ENCODE data around the gene SOX11.

The SOX11 gene

DNA sequence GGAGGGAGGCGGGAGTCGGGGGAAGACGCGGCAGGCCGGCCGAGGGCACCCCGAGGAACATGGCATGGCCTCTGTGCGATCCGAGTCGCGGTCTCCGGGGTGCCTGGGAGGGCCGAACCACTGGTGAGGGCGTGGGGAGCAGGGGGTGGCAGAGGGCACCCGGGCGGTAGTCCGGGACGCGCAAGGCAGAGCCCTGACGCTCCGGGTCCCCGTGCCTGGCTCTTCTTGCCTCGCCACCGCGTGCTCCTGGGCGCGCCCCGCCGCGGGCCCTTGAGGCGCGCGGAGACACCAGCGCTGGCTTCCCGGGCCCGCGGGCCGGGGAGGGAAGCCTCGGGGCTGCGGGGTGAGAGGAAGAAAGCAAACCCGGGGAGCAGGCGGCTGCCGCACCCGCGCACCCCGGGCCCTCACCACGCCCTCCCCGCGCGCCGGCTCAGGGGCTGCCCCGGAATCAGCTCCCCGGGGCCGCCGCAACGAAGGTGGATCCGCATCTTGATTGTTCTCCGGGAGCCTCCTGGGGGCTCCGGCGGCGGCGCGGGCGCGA, 4.3 kb downstream of the SOX11 start:
- Histone ChIP-seq H3K4me3 (ENCODE audit: insufficient read depth, low read length, poor library complexity, severe bottlenecking) (no peak overlapping the region), H2AFZ (ENCODE audit: low read depth, low read length, severe bottlenecking) (no peak overlapping the region), H3K79me2 (ENCODE audit: insufficient read depth, low read length) (no peaks in the 10 kb centered on the region), H3K36me3 (ENCODE audit: low read length) (no peaks in the 10 kb centered on the region), H3K27ac (ENCODE audit: low read depth, low read length) (no peak overlapping the region), H3K9me3 (ENCODE audit: insufficient read depth, low read length) (no peaks in the 10 kb centered on the region), H3K9me2 (replicated peaks; ENCODE audit: insufficient read depth, low read length) (no peaks in the 10 kb centered on the region), H3K4me2 (ENCODE audit: low read depth, low read length, poor library complexity, severe bottlenecking) (no peak overlapping the region), H3K9ac (ENCODE audit: low read length) (no peak overlapping the region), H3K27me3 (ENCODE audit: low read length) (no peaks in the 10 kb centered on the region), H3F3A (ENCODE audit: insufficient read depth) (no peaks in the 10 kb centered on the region), H4K20me1 (ENCODE audit: low read depth, low read length) (no peaks in the 10 kb centered on the region)
- TF ChIP-seq EZH2phosphoT487 (conservative IDR thresholded peaks at IDR 0.05; ENCODE audit: low read length): no peak
- TF ChIP-seq, protein P1, sequence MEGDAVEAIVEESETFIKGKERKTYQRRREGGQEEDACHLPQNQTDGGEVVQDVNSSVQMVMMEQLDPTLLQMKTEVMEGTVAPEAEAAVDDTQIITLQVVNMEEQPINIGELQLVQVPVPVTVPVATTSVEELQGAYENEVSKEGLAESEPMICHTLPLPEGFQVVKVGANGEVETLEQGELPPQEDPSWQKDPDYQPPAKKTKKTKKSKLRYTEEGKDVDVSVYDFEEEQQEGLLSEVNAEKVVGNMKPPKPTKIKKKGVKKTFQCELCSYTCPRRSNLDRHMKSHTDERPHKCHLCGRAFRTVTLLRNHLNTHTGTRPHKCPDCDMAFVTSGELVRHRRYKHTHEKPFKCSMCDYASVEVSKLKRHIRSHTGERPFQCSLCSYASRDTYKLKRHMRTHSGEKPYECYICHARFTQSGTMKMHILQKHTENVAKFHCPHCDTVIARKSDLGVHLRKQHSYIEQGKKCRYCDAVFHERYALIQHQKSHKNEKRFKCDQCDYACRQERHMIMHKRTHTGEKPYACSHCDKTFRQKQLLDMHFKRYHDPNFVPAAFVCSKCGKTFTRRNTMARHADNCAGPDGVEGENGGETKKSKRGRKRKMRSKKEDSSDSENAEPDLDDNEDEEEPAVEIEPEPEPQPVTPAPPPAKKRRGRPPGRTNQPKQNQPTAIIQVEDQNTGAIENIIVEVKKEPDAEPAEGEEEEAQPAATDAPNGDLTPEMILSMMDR (IDR thresholded peaks at IDR 0.05; ENCODE audit: insufficient read depth, low read length, poor library complexity, severe bottlenecking): no peak

DNA sequence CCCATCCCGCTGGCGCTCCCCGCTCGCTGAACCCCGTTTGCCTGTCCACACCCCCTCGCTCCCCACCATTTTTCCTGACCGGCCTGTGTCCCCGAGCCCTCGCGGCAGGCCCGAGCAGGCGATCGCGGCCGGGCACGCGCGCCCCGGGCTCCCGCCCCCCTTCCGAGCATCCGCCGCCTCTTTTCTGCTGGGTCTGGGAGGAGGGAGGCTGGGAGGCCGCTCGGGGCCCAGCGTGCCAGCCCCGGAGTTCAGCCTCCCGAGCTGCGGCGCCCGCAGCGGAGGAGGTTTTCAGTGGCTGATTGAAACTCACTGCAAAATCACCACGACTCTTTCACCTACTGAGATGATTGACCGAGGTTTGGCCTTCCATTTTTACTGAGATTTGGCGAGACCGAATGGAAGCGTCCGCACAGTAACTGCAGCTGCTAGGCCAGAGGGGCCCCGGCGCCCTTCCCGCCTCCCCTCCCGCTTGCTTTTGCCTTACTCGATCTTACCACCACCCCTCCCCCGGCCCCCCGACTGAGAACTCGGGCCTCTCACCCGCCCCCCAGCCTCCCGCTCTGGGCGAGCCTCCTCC, 4.8 kb downstream of the SOX11 start:
- Histone ChIP-seq H3K79me2 (ENCODE audit: insufficient read depth, low read length) (no peaks in the 10 kb centered on the region), H3K9me2 (replicated peaks; ENCODE audit: insufficient read depth, low read length) (no peaks in the 10 kb centered on the region), H3K4me2 (ENCODE audit: low read depth, low read length, poor library complexity, severe bottlenecking) (no peak overlapping the region), H3K27me3 (ENCODE audit: low read length) (no peaks in the 10 kb centered on the region), H3K36me3 (ENCODE audit: low read length) (no peaks in the 10 kb centered on the region), H3F3A (ENCODE audit: insufficient read depth) (no peaks in the 10 kb centered on the region), H3K4me3 (ENCODE audit: insufficient read depth, low read length, poor library complexity, severe bottlenecking) (no peak overlapping the region), H2AFZ (ENCODE audit: low read depth, low read length, severe bottlenecking) (no peak overlapping the region), H4K20me1 (ENCODE audit: low read depth, low read length) (no peaks in the 10 kb centered on the region), H3K27ac (ENCODE audit: low read depth, low read length) (no peak overlapping the region), H3K9ac (ENCODE audit: low read length) (no peak overlapping the region), H3K9me3 (ENCODE audit: insufficient read depth, low read length) (no peaks in the 10 kb centered on the region)
- no peak for TF ChIP-seq EZH2phosphoT487 (conservative IDR thresholded peaks at IDR 0.05; ENCODE audit: low read length)
- TF ChIP-seq, protein P1 (IDR thresholded peaks at IDR 0.05; ENCODE audit: insufficient read depth, low read length, poor library complexity, severe bottlenecking): no peak

DNA sequence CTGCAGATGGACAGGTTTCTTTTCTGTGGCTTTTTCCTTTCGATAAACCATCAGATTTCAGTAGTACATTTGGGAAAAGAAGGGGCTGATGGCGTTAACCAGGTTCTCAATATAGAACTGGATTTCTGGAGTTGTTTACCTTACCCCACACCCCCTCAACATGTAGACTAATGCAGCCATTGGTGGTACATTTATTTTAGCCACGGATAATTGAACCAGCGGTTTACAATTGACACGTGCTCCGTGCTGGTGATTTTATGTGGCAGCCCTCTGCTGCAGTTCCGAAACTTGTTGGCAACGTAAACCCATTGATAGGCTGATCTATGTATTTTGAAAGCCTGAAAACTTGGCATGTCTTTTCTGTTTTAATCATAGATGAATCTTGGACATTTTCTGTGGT, 5.4 kb downstream of the SOX11 start:
- no peaks in the 10 kb centered on the region for H3K79me2 ChIP-seq (ENCODE audit: insufficient read depth, low read length)

More for the DNA sequence above, 5.4 kb downstream of the SOX11 start:
- no peaks in the 10 kb centered on the region for H3K36me3 ChIP-seq (ENCODE audit: low read length)
- H2AFZ ChIP-seq (ENCODE audit: low read depth, low read length, severe bottlenecking): no peak overlapping the region
- H3K27me3 ChIP-seq (ENCODE audit: low read length): no peaks in the 10 kb centered on the region
- H3F3A ChIP-seq (ENCODE audit: insufficient read depth): no peaks in the 10 kb centered on the region
- no peaks in the 10 kb centered on the region for H3K9me2 ChIP-seq (replicated peaks; ENCODE audit: insufficient read depth, low read length)
- H3K27ac ChIP-seq (ENCODE audit: low read depth, low read length): no peak overlapping the region
- no peak for TF ChIP-seq EZH2phosphoT487 (conservative IDR thresholded peaks at IDR 0.05; ENCODE audit: low read length)
- TF ChIP-seq, protein P1 (IDR thresholded peaks at IDR 0.05; ENCODE audit: insufficient read depth, low read length, poor library complexity, severe bottlenecking): no peak
- no peak overlapping the region for H3K4me3 ChIP-seq (ENCODE audit: insufficient read depth, low read length, poor library complexity, severe bottlenecking)
- no peaks in the 10 kb centered on the region for H4K20me1 ChIP-seq (ENCODE audit: low read depth, low read length)
- no peak overlapping the region for H3K9ac ChIP-seq (ENCODE audit: low read length)
- H3K4me2 ChIP-seq (ENCODE audit: low read depth, low read length, poor library complexity, severe bottlenecking): no peak overlapping the region
- no peaks in the 10 kb centered on the region for H3K9me3 ChIP-seq (ENCODE audit: insufficient read depth, low read length)
